NCI-H2171 treated with DMSO at 0.1 percent for 48 hours (cell line): Measurements from ENCODE around the gene YLPM1.

ENCODE experiments used
- DNase-seq: peaks from one replicate; lab custom pipeline; 2025; lab: John Stamatoyannopoulos, UW

Gene YLPM1

DNA sequence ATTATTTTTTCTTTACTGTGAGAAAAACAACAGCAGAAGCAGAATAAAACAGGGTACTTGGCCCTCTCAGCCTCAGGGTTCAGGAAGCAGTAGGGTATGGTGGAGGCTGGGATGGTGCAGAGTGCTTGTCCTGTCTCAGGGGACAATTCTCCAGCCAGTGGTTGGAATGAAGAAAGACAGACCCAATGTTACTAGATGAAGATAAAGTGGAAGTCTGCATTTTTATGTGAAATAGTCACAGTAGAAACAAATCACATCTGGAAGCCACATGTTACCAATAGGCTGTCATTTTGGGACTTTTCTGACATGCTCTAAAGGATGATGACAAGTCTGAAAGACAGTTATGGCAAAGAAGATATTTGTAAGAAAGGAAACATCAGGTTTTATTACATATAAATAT lies 80.5 kb downstream of the YLPM1 start:
- no peak for DNase-seq

DNA sequence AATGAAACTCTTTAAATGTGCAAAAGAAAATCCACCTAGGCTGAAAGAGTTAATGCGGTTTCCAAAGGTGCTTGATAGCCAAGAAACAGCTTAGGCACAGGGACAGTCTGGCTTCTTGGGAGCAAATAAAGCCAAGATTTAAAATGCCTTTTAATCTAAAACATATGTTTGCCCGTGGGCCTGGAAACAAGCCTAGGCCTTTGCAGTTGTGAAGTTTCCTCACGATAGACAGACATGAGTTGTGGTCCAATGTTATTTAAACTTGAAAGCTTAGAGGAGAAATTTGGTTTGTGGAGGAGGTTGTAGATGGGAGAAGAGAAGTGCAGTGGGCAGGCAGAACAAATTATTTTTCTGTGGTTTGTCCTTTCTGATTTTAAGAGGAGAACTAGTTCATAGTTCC lies 83.1 kb downstream of the YLPM1 start:
- no peak for DNase-seq

- DNase-seq, result no peak
These were observed 84.0 kb downstream of the YLPM1 start for GRCh38 chr14:74846968-74847665.

DNA sequence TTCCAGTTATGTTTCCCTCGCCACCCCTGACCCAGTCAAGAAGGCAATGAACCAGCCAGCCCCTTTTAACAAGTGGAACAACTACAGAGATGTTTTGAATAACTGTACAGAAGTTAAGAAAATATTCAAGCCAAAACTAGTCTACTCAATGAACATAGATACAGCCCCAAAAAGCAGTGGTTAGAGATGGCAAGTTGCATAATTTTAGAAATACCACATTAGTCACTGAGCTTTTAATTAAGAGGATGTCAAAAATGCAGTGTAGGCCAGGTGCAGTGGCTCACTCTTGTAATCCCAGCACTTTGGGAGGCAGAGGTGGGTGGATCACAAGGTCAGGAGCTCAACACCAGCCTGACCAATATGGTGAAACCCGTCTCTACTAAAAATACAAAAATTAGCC lies 85.7 kb downstream of the YLPM1 start:
- DNase-seq, result no peak

DNA sequence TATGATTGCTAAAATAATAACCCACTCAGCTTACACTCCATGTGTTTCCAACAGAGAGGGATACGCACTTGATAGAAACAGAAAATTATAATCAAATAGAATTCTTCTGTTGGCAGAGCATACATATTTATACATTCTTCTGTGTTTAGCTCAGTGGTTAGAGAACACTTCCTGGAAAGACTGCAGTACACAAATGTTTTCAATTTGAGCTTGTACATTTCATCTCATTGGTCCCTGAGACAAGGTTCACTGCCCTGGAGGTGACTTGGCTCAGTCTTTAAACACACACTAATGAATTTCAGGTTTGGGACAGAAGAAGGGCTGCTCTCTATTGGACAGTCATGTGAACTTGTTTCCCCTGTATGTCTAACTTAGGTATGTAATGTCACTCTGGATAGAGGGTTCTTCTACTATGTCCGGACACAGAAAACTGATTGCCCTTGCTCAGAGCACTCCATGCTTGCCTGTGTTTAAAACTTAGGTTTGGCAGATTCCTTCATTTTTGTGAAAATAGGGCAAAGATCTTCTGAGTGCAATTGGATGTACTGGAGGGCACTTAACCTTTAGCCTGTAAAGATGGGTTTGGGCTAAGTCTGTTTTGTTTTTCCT lies 89.9 kb downstream of the YLPM1 start:
- DNase-seq, result no peak

GRCh38 chr14:74853581-74853980 lies 90.5 kb downstream of the YLPM1 start:
- no peak for DNase-seq

- DNase-seq, result no peak
These were observed 91.9 kb downstream of the YLPM1 start for GRCh38 chr14:74855021-74855420.

GRCh38 chr14:74855945-74856344 lies 92.8 kb downstream of the YLPM1 start:
- peak; percentile 89 for DNase-seq

- DNase-seq, result peak; percentile 89
These were observed 93.2 kb downstream of the YLPM1 start for GRCh38 chr14:74856366-74856765.

DNA sequence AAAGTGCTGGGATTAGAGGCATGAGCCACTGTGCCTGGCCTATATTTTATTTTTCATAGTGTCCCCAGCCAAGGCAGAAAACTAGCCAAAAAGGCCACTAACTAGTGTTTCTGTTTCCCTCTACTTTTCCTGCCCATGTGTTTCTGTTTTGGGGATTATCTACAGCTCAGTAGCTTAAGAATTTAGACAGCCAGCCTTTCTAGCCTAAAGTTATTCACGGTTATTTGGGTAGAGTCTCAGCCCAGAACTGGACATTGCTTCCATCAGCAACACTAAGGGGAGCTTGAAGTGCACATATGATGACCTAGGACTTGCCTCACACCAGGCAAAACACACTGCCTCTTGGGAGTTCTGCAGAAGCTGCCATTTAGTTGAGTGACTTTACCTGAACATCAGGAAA lies 94.9 kb downstream of the YLPM1 start:
- DNase-seq, result no peak

DNA sequence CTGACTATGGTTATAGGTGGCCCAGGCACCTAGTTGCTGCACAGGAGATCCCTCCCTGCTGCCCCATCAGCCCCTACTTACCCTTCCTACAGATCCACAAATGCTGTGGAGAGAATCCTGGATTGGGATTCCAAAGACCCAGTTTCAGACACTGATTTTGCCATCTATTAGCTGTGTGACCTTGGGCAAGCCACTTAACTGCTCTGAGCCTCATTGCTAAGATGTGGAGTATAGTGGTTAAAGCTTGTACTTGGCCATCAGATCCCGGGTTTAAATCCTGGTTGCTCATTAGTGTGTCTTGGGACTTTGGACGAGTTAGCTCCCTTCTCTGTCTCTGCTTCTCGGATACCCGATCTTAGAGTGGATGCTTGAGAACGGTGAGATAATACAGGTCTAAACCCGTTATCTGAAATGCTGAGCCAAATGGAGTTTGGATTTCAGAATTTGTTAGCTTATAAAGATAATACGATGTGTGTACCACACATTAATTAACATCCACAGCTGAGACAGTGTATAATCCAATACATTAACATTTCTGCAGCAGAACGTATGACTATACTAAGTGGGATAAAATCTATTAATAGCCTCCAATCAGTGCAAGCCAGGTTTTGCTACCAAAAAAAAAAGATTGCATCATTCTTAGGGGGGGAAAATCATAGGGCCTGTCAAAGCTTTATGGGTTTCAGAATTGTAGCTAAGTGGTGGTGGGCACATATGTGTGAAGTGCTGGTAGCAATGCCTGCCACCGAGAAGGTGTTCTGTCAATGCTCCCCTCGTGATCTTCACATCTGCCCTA lies 96.8 kb downstream of the YLPM1 start:
- peak; percentile 25 for DNase-seq

DNA sequence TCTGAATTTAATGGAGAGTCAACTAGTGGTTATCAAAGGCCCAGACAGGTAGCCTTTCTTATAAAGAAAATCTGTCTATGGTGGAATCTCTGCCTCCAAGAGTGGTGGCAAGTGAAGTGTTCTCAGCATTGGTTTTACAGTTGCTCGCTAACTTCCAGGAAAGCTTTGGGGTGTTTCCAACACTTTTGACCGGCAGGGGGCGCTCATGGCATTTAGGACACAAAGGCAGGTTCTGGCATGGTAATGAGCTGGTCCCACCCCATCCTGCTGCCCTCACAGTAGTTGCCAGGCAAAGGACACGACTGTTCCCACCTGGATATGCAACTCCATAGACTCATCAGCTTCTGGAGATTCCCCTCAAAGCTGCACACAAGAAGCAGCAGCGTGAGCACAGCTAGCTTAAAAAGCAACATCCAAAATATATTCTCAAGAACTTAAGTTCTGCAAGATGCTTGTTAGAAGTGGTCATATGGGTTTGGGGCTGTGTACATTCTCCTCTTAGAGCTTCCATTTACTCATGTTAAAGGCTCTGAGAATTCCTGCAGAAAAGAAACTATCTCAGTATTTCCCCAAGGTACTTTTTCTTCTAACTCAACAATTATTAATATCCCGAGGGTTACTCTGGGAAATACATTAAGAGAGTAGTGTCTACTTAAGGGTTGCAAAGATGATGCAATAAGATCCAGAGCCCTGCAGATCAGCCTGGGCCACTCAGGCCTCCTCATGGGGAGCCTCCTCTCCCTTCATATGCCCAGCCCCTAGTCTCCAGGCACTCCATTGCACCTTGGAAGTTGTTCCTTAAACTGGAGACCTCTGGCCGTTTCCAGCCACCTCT lies 98.0 kb downstream of the YLPM1 start:
- peak; percentile 76 for DNase-seq

- no peak for DNase-seq
These were observed 98.6 kb downstream of the YLPM1 start for GRCh38 chr14:74861734-74862090.

- DNase-seq, result no peak
These were observed 100.2 kb downstream of the YLPM1 start for GRCh38 chr14:74863274-74863673.

DNA sequence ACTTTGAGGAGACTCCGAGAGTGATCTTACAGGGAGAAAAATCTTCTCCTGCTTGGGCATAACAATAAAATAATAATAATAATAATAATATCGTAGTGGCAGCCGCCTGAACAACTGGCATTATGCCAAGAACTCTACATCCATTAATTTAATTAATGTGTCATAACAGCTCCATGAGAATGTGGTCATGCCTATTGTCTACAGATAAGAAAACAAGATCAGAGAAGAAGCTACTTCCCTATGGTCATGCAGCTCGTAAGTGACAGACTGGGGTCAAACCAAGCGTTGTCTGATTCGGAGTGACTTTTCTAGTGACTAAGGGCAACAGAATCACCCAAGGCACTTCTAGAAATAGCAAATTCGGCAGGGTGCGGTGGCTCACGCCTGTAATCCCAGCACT lies 101.1 kb downstream of the YLPM1 start:
- DNase-seq, result no peak

- no peak for DNase-seq
These were observed 102.0 kb downstream of the YLPM1 start for GRCh38 chr14:74865156-74865555.

- DNase-seq, result no peak
These were observed 103.7 kb downstream of the YLPM1 start for GRCh38 chr14:74866708-74867389.

DNA sequence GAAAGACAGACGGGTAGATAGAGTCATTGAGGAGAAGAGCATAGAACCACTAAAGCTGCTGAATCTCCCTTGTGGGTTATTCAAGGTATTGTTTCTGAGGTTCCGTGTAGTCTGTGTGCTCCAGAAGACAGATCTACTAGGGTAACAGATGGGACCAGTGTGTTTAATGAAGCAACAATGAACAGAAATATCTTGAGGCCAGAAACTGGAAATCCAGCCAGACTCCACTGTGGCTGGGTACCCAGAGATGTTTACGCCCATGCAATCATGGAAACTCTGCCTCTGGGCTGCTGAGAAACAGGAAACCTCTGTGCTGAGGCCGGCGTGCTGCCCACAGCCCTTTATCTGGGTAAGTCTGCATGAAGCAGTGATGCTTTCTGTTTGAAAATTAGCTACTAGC lies 104.6 kb downstream of the YLPM1 start:
- DNase-seq, result peak; percentile 73

GRCh38 chr14:74868739-74869138 lies 105.6 kb downstream of the YLPM1 start:
- no peak for DNase-seq

- no peak for DNase-seq
These were observed 108.7 kb downstream of the YLPM1 start for GRCh38 chr14:74871819-74872218.

GRCh38 chr14:74875204-74875603 lies 112.1 kb downstream of the YLPM1 start:
- DNase-seq, result no peak
